ENCODE results near the gene LEO1. TPM values are rescaled to one million over a fixed set of nuclear protein-coding genes. Genes with fewer than 3 reads are reported as not detected.
A peak's percentile ranks its signal among the peaks of the same experiment; 100 is the strongest.

Gene LEO1
- total and polyA plus RNA-seq, 10 of the 15 experiments (the other 5 are each of a cell fraction or from before 2014, with no cell fraction given): 13.6 to 50.6 (median 32.4) TPM

- no peak for TF ChIP-seq ZNF687 (IDR thresholded peaks at IDR 0.05)
- no peak for TF ChIP-seq EZH2 (IDR thresholded peaks at IDR 0.05; ENCODE audit: borderline replicate concordance, control insufficient read depth, low read depth, low read length)
- no peak for TF ChIP-seq TARDBP (IDR thresholded peaks at IDR 0.05; ENCODE audit: borderline replicate concordance)
- TF ChIP-seq RUNX3 (IDR thresholded peaks at IDR 0.05; ENCODE audit: low read length): peak; percentile 48
- no peak for TF ChIP-seq ASH2L (IDR thresholded peaks at IDR 0.05; ENCODE audit: borderline replicate concordance, low read depth)
- TF ChIP-seq RELB (IDR thresholded peaks at IDR 0.05; ENCODE audit: low read depth): no peak; the same call in 1 of the 2 replicates
- TF ChIP-seq CHD2 (IDR thresholded peaks at IDR 0.05; ENCODE audit: borderline replicate concordance, low read depth, low read length): no peak
- TF ChIP-seq, protein P1, sequence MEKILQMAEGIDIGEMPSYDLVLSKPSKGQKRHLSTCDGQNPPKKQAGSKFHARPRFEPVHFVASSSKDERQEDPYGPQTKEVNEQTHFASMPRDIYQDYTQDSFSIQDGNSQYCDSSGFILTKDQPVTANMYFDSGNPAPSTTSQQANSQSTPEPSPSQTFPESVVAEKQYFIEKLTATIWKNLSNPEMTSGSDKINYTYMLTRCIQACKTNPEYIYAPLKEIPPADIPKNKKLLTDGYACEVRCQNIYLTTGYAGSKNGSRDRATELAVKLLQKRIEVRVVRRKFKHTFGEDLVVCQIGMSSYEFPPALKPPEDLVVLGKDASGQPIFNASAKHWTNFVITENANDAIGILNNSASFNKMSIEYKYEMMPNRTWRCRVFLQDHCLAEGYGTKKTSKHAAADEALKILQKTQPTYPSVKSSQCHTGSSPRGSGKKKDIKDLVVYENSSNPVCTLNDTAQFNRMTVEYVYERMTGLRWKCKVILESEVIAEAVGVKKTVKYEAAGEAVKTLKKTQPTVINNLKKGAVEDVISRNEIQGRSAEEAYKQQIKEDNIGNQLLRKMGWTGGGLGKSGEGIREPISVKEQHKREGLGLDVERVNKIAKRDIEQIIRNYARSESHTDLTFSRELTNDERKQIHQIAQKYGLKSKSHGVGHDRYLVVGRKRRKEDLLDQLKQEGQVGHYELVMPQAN (conservative IDR thresholded peaks at IDR 0.05): no peak
- TF ChIP-seq CBX5 (IDR thresholded peaks at IDR 0.05; ENCODE audit: low read depth): 0 out of 2 replicates have a peak, but pooled peaks have one; percentile 23
- no peak; the same call in 1 of the 2 replicates for TF ChIP-seq NBN (IDR thresholded peaks at IDR 0.05)
- 0 out of 2 replicates have a peak, but pooled peaks have one; percentile 15 for TF ChIP-seq MTA2 (IDR thresholded peaks at IDR 0.05; ENCODE audit: low read depth)
- TF ChIP-seq MYB (IDR thresholded peaks at IDR 0.05; ENCODE audit: borderline replicate concordance, low read depth, low read length): no peak
- no peak for TF ChIP-seq FOS (IDR thresholded peaks at IDR 0.05; ENCODE audit: borderline replicate concordance, extremely low read depth, insufficient read length)
- no peak for TF ChIP-seq IKZF2 (IDR thresholded peaks at IDR 0.05)
- TF ChIP-seq, protein P2, sequence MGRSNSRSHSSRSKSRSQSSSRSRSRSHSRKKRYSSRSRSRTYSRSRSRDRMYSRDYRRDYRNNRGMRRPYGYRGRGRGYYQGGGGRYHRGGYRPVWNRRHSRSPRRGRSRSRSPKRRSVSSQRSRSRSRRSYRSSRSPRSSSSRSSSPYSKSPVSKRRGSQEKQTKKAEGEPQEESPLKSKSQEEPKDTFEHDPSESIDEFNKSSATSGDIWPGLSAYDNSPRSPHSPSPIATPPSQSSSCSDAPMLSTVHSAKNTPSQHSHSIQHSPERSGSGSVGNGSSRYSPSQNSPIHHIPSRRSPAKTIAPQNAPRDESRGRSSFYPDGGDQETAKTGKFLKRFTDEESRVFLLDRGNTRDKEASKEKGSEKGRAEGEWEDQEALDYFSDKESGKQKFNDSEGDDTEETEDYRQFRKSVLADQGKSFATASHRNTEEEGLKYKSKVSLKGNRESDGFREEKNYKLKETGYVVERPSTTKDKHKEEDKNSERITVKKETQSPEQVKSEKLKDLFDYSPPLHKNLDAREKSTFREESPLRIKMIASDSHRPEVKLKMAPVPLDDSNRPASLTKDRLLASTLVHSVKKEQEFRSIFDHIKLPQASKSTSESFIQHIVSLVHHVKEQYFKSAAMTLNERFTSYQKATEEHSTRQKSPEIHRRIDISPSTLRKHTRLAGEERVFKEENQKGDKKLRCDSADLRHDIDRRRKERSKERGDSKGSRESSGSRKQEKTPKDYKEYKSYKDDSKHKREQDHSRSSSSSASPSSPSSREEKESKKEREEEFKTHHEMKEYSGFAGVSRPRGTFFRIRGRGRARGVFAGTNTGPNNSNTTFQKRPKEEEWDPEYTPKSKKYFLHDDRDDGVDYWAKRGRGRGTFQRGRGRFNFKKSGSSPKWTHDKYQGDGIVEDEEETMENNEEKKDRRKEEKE (IDR thresholded peaks at IDR 0.05): no peak
- no peak for TF ChIP-seq STAT3 (IDR thresholded peaks at IDR 0.05; ENCODE audit: low read depth, low read length)
- no peak for TF ChIP-seq EGR1 (IDR thresholded peaks at IDR 0.05; ENCODE audit: borderline replicate concordance in 1 of 2, low read depth in 2 of 2, low read length in 2 of 2)
- TF ChIP-seq YBX1 (IDR thresholded peaks at IDR 0.05): no peak
- no peak for TF ChIP-seq PAX5 (IDR thresholded peaks at IDR 0.05; ENCODE audit: borderline replicate concordance, low read depth, low read length)
Measured at GRCh38 chr15:51982013-51982769, 10.6 kb upstream of the LEO1 start (continued).
